Dermis microvascular lymphatic vessel endothelial cell (primary cell): ENCODE results near the gene CDK13. TPM values are rescaled to one million over a fixed set of nuclear protein-coding genes. Genes with fewer than 3 reads are reported as not detected.

Experiments
- DNase-seq, 2 donors: peaks; one replicate each; pipeline versions ENCODE4 v3.0.0 to v3.0.0-alpha.2; 2010; ENCODE audit warnings: low read depth in 2 of 2
- total RNA-seq: library from RNA; depleted of rRNA; stranded (reverse); fragments of >200 nt; gene quantifications from 2 replicates; pipeline ENCODE4 v1.2.1, GENCODE V29; 2014

Gene CDK13
- total RNA-seq, 1 donor from 2014 or later, result 26.7 TPM

DNA sequence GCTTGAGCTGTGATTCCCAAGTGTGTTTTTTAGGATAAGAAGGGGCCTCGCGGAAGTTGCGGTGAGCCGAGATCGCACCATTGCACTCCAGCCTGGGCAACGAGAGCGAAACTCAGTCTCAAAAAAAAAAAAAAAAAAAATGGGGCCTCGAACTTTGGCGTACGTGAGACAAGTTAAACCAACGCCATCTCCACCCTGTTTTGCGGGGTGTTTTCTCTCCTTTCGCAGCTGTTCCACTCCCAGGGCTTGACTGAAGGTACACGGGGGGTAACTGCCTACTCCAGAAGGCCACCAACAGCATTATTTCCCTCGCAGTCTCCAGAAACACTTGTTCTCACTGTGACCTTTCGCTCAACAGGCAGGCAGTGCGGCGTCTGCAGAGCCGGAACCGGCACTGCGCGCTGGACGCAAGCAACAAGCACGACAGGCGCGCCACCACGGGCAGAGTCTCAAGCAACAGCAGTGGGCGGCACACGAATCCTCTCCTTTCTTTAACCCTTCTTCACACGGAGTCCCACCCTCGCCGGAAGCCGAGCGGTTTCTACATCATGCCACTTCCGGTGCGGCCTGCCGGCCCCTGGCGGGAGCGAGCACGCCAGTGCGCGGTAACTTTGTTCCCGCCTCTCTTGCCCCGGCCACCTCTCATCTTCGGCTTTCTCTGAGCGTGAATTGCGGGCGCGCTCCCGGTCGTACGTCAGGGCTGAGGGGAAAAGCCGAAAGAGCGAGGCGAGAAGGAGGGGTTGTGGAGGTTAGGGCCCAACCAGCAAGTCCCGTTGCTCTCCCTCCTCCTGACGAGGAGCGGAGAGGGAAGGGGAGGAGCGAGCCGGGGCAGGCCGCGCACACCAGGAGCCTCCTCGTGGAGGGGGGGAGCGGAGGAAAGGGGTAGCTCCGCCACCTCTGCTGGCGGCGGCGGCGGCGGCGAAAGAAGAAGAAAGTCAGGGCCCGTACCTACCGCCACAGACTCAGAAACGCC, 814 bp upstream of the CDK13 start:
- peak; percentile 99 for DNase-seq

DNA sequence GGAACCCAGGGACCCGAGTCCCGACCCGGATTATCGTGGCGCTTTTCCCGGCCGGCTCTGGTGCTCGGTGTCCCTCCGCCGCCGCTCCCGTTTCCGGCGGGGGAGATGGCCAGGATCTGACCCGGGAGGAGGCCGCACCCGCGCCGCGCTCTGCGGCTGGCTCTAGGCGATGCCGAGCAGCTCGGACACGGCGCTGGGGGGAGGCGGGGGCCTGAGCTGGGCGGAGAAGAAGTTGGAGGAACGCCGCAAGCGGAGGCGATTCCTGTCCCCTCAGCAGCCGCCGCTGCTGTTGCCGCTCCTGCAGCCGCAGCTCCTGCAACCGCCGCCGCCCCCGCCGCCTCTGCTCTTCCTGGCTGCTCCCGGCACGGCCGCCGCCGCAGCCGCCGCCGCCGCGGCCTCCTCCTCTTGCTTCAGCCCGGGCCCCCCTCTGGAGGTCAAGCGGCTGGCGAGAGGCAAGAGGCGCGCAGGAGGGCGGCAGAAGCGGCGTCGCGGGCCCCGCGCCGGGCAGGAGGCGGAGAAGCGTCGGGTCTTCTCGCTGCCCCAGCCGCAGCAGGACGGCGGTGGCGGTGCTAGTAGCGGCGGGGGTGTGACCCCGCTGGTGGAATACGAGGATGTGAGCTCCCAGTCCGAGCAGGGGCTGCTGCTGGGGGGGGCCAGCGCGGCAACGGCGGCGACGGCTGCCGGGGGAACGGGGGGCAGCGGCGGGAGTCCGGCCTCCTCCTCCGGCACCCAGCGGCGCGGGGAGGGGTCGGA, 593 bp downstream of the CDK13 start:
- DNase-seq, result peak in 1 of 2 donors; percentile 44

DNA sequence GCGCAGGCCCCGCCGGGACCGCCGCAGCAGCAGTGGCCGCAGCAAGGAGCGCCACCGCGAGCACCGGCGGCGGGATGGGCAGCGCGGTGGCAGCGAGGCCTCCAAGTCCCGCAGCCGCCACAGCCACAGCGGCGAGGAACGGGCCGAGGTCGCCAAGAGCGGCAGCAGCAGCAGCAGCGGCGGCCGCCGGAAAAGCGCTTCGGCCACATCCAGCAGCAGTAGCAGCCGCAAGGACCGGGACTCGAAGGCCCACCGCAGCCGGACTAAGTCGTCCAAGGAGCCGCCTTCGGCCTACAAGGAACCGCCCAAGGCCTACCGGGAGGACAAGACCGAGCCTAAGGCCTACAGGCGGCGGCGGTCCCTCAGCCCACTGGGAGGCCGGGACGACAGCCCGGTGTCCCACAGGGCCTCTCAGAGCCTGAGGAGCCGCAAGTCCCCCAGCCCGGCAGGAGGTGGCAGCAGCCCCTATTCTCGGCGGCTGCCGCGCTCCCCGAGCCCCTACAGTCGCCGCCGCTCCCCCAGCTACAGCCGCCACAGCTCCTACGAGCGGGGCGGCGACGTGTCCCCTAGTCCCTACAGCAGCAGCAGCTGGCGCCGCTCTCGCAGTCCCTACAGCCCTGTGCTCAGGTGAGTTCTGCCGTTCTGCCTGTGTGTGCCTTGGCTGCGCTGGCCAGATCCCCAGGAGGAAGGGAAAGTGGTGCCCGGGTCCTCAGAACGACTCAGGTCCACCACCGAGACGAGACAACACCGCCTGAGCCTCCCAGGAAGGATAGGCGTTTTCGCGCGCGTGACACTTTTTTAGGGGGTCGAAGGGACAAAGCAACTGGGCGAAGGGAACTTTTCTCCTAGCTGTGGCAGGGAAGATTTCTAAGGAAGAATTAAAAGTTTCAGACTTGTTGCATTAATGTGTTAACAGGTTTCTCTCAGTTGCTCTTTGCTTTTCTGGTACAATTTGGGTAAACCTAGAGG, 1.5 kb downstream of the CDK13 start:
- peak; percentile 31 to 75 for DNase-seq

DNA sequence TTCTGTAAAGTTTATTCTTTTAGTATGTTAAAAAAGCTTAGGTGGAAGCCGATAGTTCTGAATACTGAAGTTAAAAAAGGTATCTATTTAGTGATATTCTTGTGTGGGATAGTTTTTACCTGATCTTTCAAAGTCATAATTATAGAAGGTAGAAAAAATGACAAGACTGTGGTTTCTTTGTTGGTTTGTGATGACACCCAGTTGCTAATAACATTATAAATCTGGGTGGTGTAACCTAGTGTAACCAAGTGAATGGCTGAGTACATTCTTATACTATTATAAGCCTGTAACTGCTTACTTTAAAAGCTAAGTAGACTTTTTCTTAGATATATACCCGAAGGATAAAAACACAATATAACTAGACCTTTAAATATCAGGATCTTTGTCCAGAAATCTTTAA, 2.3 kb downstream of the CDK13 start:
- peak in 1 of 2 donors; percentile 17 for DNase-seq

- no peak for DNase-seq
Observed at GRCh38 chr7:39952803-39953202, 2.7 kb downstream of the CDK13 start.

DNA sequence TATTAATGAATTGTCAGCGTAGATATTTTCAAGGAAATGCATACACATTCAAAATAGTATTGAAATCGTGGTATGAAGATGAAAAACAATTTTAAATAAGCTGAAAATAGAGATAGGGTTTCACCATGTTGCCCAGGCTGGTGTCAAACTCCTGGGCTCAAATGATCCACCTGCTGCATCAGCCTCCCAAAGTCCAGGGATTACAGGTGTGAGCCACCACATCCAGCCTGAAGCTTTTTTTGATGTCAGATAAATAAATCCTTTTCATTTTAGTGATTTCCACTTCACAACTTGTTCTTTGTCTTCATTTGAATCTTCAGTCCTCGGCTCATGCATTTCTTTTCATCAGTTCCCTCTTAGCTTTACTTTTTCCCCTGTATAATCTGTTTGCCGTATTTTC, 4.6 kb downstream of the CDK13 start:
- no peak for DNase-seq

DNA sequence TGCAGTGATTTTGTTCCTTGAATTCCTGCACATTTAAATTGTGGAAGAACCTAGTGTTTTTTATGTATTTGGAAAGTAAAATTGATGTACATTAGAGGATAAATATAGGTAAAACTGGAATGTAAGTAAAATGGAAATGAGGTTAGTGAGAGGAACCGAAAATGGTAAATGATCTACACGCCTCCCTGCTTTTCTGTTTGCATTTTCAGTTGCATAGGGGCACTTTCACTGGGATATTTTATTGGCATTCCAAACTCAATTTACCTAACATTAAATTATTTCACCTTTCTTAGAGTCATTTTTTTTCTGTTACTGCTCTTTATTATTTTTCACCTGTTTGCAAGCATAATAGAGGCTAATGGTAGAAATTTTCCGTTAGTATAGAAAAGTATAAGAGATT, 8.0 kb downstream of the CDK13 start:
- DNase-seq, result no peak

GRCh38 chr7:39967406-39968161, 17.5 kb downstream of the CDK13 start:
- DNase-seq, result no peak

GRCh38 chr7:39969431-39969830, 19.4 kb downstream of the CDK13 start:
- no peak for DNase-seq

- DNase-seq, result no peak
Observed at GRCh38 chr7:39971924-39972323, 21.9 kb downstream of the CDK13 start.

DNA sequence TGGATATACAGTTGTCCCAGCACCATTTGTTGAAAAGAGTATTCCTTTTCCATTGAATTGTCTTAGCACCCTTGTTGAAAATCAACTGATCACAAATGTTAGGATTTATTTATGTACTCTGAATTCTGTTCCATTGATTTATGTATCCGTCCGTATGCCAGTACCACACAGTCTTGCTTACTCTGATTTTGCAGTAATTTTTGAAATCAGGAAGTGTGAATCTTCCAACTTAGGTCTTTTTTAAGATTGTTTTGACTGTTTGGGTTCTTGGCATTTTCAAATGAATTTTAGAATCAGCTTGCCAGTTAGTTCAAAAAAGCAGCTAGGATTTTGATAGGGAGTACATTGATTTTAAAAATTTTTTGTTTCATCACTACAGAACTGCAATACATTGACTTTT, 23.7 kb downstream of the CDK13 start:
- no peak for DNase-seq

- no peak for DNase-seq
Observed at GRCh38 chr7:39978230-39978934, 28.3 kb downstream of the CDK13 start.

GRCh38 chr7:39979406-39980073, 29.5 kb downstream of the CDK13 start:
- no peak for DNase-seq

- DNase-seq, result no peak
Observed at GRCh38 chr7:39985398-39985918, 35.4 kb downstream of the CDK13 start.

DNA sequence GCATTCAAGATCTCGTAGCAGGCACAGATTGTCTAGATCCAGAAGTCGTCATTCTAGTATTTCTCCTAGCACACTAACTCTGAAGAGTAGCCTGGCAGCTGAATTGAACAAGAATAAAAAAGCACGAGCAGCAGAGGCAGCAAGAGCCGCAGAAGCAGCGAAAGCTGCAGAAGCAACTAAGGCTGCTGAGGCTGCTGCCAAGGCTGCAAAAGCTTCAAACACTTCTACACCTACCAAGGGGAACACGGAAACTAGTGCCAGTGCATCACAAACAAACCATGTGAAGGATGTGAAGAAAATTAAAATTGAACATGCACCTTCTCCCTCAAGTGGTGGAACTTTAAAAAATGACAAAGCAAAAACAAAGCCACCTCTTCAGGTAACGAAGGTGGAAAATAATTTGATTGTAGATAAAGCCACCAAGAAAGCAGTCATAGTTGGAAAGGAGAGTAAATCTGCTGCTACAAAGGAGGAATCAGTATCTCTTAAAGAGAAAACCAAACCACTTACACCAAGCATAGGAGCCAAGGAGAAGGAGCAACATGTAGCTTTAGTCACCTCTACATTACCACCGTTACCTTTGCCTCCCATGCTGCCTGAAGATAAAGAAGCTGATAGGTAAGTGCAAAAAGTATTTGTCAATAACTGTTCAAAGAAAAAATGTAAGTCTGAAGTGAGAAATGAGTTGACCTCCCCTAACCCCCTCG, 37.7 kb downstream of the CDK13 start:
- DNase-seq, result no peak

DNA sequence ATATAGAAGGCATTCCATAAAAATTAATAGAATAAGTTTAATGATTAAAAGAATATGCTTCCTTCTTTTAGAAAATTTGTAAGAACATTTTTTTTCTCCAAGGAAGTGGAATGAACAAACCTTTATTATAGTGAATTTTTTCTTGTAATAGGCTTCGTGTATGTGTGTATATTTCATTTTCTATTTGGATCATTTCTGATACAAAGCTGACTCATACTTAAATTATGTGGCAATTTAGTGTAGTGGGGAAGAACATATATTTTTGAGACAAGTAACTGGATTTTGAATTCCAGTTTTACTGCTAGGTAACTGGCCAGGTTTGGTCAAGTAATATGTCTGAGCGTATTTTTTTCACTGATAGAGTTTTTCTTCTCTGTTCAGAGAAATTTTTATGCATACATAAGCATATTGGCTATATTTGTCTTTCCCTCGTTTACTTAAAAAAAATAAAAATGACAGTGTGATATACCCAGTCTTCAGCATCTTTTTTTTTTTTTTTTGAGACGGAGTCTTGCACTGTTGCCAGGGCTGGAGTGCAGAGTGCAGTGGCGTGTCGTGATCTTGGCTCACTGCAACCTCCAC, 50.8 kb downstream of the CDK13 start:
- DNase-seq, result no peak

DNA sequence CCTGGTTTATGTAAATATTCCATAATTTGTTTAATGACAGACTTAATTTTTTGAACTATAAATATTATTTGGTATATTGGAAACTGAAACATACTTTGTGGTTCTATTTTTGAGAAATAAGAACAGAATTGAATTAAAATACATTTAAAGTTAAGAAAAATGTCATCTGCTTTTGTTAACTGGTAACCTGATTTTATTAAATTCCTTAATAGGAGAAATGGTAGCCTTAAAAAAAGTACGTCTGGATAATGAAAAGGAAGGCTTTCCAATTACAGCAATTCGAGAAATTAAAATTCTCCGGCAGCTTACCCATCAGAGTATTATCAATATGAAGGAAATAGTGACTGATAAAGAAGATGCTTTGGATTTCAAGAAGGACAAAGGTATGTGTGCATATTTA, 51.6 kb downstream of the CDK13 start:
- no peak for DNase-seq

- DNase-seq, result no peak
Observed at GRCh38 chr7:40003597-40003996, 53.5 kb downstream of the CDK13 start.
